Cardiac fibroblast (primary cell): Measurements from ENCODE around the gene NAA30.

Source experiments
- DNase-seq, 2 donors: peaks; one replicate each; pipeline versions ENCODE4 v3.0.0 to v3.0.0-alpha.2; 2010; ENCODE audit warnings: low read depth in 2 of 2
- H3K4me3 ChIP-seq, 2 donors: replicated peaks in 1 of 2; 1 replicate in 1 of 2; 2 replicates in 1 of 2; pipeline ENCODE4 v1.5.1; 2011; ENCODE audit warnings: low read depth in 2 of 2, low read length in 2 of 2, mild to moderate bottlenecking in 2 of 2, moderate library complexity in 1 of 2
- CTCF ChIP-seq: IDR thresholded peaks from one replicate; pipeline ENCODE4 v1.5.1; 2011; ENCODE audit warnings: low read depth, mild to moderate bottlenecking, low read length, inconsistent platforms

The NAA30 gene

GRCh38 chr14:57408037-57408436 is 17.7 kb downstream of the NAA30 start:
- no peak for DNase-seq
- H3K4me3 ChIP-seq = no peak overlapping the region
- TF ChIP-seq CTCF = no peak

GRCh38 chr14:57408634-57409033 is 18.2 kb downstream of the NAA30 start:
- no peak for DNase-seq
- no peak for TF ChIP-seq CTCF
- H3K4me3 ChIP-seq = no peak overlapping the region

GRCh38 chr14:57412341-57412740 is 22.0 kb downstream of the NAA30 start:
- H3K4me3 ChIP-seq = no peak overlapping the region
- TF ChIP-seq CTCF = no peak
- no peak for DNase-seq

GRCh38 chr14:57413849-57414248 is 23.5 kb downstream of the NAA30 start:
- TF ChIP-seq CTCF = no peak
- no peak overlapping the region for H3K4me3 ChIP-seq
- DNase-seq = no peak

- no peak for DNase-seq
- no peak for TF ChIP-seq CTCF
- H3K4me3 ChIP-seq = no peak overlapping the region
Observed at GRCh38 chr14:57417228-57417627, 26.8 kb downstream of the NAA30 start.

- no peak overlapping the region for H3K4me3 ChIP-seq
- DNase-seq = no peak
- TF ChIP-seq CTCF = no peak
Observed at GRCh38 chr14:57418999-57419398, 28.6 kb downstream of the NAA30 start.

- no peak for DNase-seq
- no peak for TF ChIP-seq CTCF
- H3K4me3 ChIP-seq = no peak overlapping the region
Observed at GRCh38 chr14:57420033-57420432, 29.6 kb downstream of the NAA30 start.
